Kidney epithelial cell (primary cell): ENCODE data around the gene TMEM121. TPM values are rescaled to one million over a fixed set of nuclear protein-coding genes. Genes with fewer than 3 reads are reported as not detected.

Experiments
- DNase-seq: peaks from one replicate; pipeline ENCODE4 v3.0.0-alpha.2; 2010; ENCODE audit warnings: low read depth
- H3K27me3 ChIP-seq: 2 replicates; pipeline ENCODE4 v1.6.0; 2011; ENCODE audit warnings: low read length; ENCODE audit not compliant: control insufficient read depth, insufficient read depth
- H3K36me3 ChIP-seq: 2 replicates; pipeline ENCODE4 v1.5.1; 2011; ENCODE audit warnings: low read length; ENCODE audit not compliant: control insufficient read depth, insufficient read depth
- H3K4me3 ChIP-seq: 2 replicates; pipeline ENCODE4 v1.5.1; 2011; ENCODE audit warnings: low read depth, mild to moderate bottlenecking, control low read depth, low read length
- CTCF ChIP-seq: IDR thresholded peaks from 2 replicates; pipeline ENCODE4 v1.5.1; 2011; ENCODE audit warnings: mild to moderate bottlenecking, moderate library complexity, low read length, control low read depth, inconsistent platforms; ENCODE audit not compliant: insufficient read depth, poor library complexity, severe bottlenecking
- total RNA-seq: library from RNA; depleted of rRNA; stranded (reverse); fragments of >200 nt; gene quantifications from 2 replicates; pipeline ENCODE4 v1.2.3, GENCODE V29; 2015

Gene TMEM121
- total RNA-seq, 1 donor from 2014 or later = 10.1 TPM

GRCh38 chr14:105486974-105487448 is 39.4 kb upstream of the TMEM121 start:
- no peak for TF ChIP-seq CTCF
- Histone ChIP-seq H3K27me3 (peaks cover 26% of the 10 kb centered on the region), H3K4me3 (peak overlapping the region; percentile 37), H3K36me3 (no peaks in the 10 kb centered on the region)
- no peak for DNase-seq

- DNase-seq = no peak
- peak overlapping the region; percentile 37 for H3K4me3 ChIP-seq
- no peak for TF ChIP-seq CTCF
- no peaks in the 10 kb centered on the region for H3K36me3 ChIP-seq
- peaks cover 26% of the 10 kb centered on the region for H3K27me3 ChIP-seq
These were observed 38.9 kb upstream of the TMEM121 start for GRCh38 chr14:105487449-105487985.

- H3K27me3 ChIP-seq = peaks cover 26% of the 10 kb centered on the region
- peak overlapping the region; percentile 37 for H3K4me3 ChIP-seq
- TF ChIP-seq CTCF = no peak
- DNase-seq = no peak
- no peaks in the 10 kb centered on the region for H3K36me3 ChIP-seq
These were observed 38.2 kb upstream of the TMEM121 start for GRCh38 chr14:105487986-105488777.

GRCh38 chr14:105488781-105489541 is 37.4 kb upstream of the TMEM121 start:
- TF ChIP-seq CTCF = no peak
- Histone ChIP-seq H3K4me3 (no peak overlapping the region), H3K27me3 (peaks cover 26% of the 10 kb centered on the region), H3K36me3 (no peaks in the 10 kb centered on the region)
- DNase-seq = no peak

- peak; percentile 57 for DNase-seq
- TF ChIP-seq CTCF = peak; percentile 79
- no peaks in the 10 kb centered on the region for H3K36me3 ChIP-seq
- peak overlapping the region; percentile 67 for H3K4me3 ChIP-seq
- H3K27me3 ChIP-seq = peaks cover 26% of the 10 kb centered on the region
These were observed 36.7 kb upstream of the TMEM121 start for GRCh38 chr14:105489542-105490266.
